ENCODE measurements around the gene CHMP5. TPM values are rescaled to one million over a fixed set of nuclear protein-coding genes. Genes with fewer than 3 reads are reported as not detected.
A peak's percentile ranks its signal among the peaks of the same experiment; 100 is the strongest.

CHMP5 gene
- polyA plus RNA-seq, 1 donor (not counting 4 experiments of a cell fraction or from before 2014, with no cell fraction given) = 132 TPM

GRCh38 chr9:33320230-33320567 is 55.4 kb downstream of the CHMP5 start:
- peak overlapping the region; percentile 34 for H3K9ac ChIP-seq (ENCODE audit: control insufficient read depth, extremely low read depth, insufficient read depth, low read length)
- dilution Hi-C loops (cut with MboI; ENCODE audit: extremely low pct_ligation_motif_present, low sequenced_read_pairs) = no loop called here
- H3K4me3 ChIP-seq (ENCODE audit: control insufficient read depth in 2 of 3, extremely low read depth in 1 of 3, insufficient read depth in 2 of 3, low read depth in 1 of 3, low read length in 3 of 3) = no peak overlapping the region
- H3K27me3 ChIP-seq (ENCODE audit: control insufficient read depth, extremely low read depth, insufficient read depth, low read length) = no peaks in the 10 kb centered on the region
- peaks cover 20% of the 10 kb centered on the region for H3K4me1 ChIP-seq (ENCODE audit: control insufficient read depth, extremely low read depth, insufficient read depth, low read length)
- peak overlapping the region; percentile 64 for H3K4me2 ChIP-seq (ENCODE audit: control insufficient read depth, extremely low read depth, insufficient read depth, low read depth, low read length)
- H3K9me3 ChIP-seq (ENCODE audit: control insufficient read depth, low read depth, low read length) = no peaks in the 10 kb centered on the region
- H3K79me2 ChIP-seq (ENCODE audit: control insufficient read depth, insufficient read depth, low read length) = no peaks in the 10 kb centered on the region
- no peaks in the 10 kb centered on the region for H4K20me1 ChIP-seq (ENCODE audit: control insufficient read depth, extremely low read depth, insufficient read depth, low read length)
- H3K27ac ChIP-seq (ENCODE audit: control insufficient read depth, insufficient read depth, low read length) = peak overlapping the region; percentile 75
- H3K36me3 ChIP-seq (ENCODE audit: control insufficient read depth in 2 of 2, extremely low read depth in 1 of 2, insufficient read depth in 2 of 2, low read length in 2 of 2) = peaks cover 24 to 43% of the 10 kb centered on the region in 2 experiments
- FAIRE-seq (no peak), DNase-seq (ENCODE audit: low read depth, low spot score) (no peak)
- H3K9me1 ChIP-seq (ENCODE audit: control insufficient read depth, extremely low read depth, insufficient read depth, low read length) = peaks cover 2% of the 10 kb centered on the region
- TF ChIP-seq, protein P1, sequence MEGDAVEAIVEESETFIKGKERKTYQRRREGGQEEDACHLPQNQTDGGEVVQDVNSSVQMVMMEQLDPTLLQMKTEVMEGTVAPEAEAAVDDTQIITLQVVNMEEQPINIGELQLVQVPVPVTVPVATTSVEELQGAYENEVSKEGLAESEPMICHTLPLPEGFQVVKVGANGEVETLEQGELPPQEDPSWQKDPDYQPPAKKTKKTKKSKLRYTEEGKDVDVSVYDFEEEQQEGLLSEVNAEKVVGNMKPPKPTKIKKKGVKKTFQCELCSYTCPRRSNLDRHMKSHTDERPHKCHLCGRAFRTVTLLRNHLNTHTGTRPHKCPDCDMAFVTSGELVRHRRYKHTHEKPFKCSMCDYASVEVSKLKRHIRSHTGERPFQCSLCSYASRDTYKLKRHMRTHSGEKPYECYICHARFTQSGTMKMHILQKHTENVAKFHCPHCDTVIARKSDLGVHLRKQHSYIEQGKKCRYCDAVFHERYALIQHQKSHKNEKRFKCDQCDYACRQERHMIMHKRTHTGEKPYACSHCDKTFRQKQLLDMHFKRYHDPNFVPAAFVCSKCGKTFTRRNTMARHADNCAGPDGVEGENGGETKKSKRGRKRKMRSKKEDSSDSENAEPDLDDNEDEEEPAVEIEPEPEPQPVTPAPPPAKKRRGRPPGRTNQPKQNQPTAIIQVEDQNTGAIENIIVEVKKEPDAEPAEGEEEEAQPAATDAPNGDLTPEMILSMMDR (optimal IDR thresholded peaks at IDR 0.05 in 1 of 3, IDR thresholded peaks at IDR 0.05 in 1 of 3, conservative IDR thresholded peaks at IDR 0.05 in 1 of 3; ENCODE audit: extremely low read depth in 1 of 3, insufficient read depth in 2 of 3, low read length in 3 of 3) = no peak
- no peak for TF ChIP-seq EZH2 (IDR thresholded peaks at IDR 0.05; ENCODE audit: low read length)
- H2AFZ ChIP-seq (ENCODE audit: control insufficient read depth, low read length) = no peak overlapping the region

DNA sequence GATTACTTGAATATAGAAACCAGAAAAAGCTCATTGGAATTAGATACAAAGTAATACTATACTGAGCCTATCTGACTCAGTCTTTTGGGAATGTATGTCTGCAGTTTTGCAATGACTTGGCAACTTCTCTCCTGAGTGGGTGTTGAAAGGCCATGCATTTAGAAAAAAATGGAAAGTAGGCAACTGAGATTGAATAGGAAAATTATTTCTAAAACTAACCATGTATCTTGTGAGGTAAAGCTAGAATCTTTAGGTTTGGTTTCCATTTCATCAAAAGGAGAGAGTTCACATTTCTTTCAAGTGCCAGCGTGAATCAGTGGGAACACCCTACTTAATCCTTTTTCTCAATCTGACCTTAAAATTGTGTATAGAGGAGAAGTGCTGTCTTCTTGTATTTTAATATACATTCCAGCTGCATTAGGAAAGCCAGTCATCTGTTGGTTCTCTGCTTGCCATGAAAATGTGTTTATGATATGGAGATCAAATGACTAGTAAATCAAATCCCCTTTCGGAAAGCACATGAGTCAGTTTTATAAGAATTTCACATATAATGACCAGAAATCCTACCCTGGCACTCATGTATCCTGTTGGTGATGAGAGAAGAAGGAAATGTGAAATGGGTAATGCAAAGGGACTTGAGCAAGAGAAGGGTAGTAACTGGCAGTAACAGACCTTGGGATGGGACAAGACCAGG is 55.9 kb downstream of the CHMP5 start:
- dilution Hi-C loops (cut with MboI; ENCODE audit: extremely low pct_ligation_motif_present, low sequenced_read_pairs) = no loop called here
- Histone ChIP-seq H3K9me3 (ENCODE audit: control insufficient read depth, low read depth, low read length) (no peaks in the 10 kb centered on the region), H2AFZ (ENCODE audit: control insufficient read depth, low read length) (no peak overlapping the region), H3K4me3 (ENCODE audit: control insufficient read depth in 2 of 3, extremely low read depth in 1 of 3, insufficient read depth in 2 of 3, low read depth in 1 of 3, low read length in 3 of 3) (peak overlapping the region in 1 of 3 experiments; percentile 17), H3K27ac (ENCODE audit: control insufficient read depth, insufficient read depth, low read length) (peak overlapping the region; percentile 75), H4K20me1 (ENCODE audit: control insufficient read depth, extremely low read depth, insufficient read depth, low read length) (no peaks in the 10 kb centered on the region), H3K9me1 (ENCODE audit: control insufficient read depth, extremely low read depth, insufficient read depth, low read length) (peaks cover 2% of the 10 kb centered on the region), H3K27me3 (ENCODE audit: control insufficient read depth, extremely low read depth, insufficient read depth, low read length) (no peaks in the 10 kb centered on the region), H3K79me2 (ENCODE audit: control insufficient read depth, insufficient read depth, low read length) (no peaks in the 10 kb centered on the region), H3K4me1 (ENCODE audit: control insufficient read depth, extremely low read depth, insufficient read depth, low read length) (peaks cover 20% of the 10 kb centered on the region), H3K36me3 (ENCODE audit: control insufficient read depth in 2 of 2, extremely low read depth in 1 of 2, insufficient read depth in 2 of 2, low read length in 2 of 2) (peaks cover 21 to 40% of the 10 kb centered on the region in 2 experiments), H3K4me2 (ENCODE audit: control insufficient read depth, extremely low read depth, insufficient read depth, low read depth, low read length) (peak overlapping the region; percentile 64), H3K9ac (ENCODE audit: control insufficient read depth, extremely low read depth, insufficient read depth, low read length) (peak overlapping the region; percentile 57)
- TF ChIP-seq, protein P1 (optimal IDR thresholded peaks at IDR 0.05 in 1 of 3, IDR thresholded peaks at IDR 0.05 in 1 of 3, conservative IDR thresholded peaks at IDR 0.05 in 1 of 3; ENCODE audit: extremely low read depth in 1 of 3, insufficient read depth in 2 of 3, low read length in 3 of 3) = no peak
- TF ChIP-seq EZH2 (IDR thresholded peaks at IDR 0.05; ENCODE audit: low read length) = no peak
- DNase-seq (ENCODE audit: low read depth, low spot score) (no peak), FAIRE-seq (peak; percentile 75)
